Neural progenitor cell (in vitro differentiated cells): ENCODE measurements around the gene GIMD1.

Source experiments
- CTCF ChIP-seq: fragments of 200-600 bp; sonication (generic); IDR thresholded peaks from 2 replicates; pipeline ENCODE4 v1.5.1; 2017; ENCODE audit warnings: antibody characterized with exemption, mild to moderate bottlenecking
- EZH2phosphoT487 ChIP-seq: fragments of 200-600 bp; sonication (generic); IDR thresholded peaks from 2 replicates; pipeline ENCODE4 v1.6.1; 2017; ENCODE audit warnings: antibody characterized with exemption

- TF ChIP-seq EZH2phosphoT487 (no peak), CTCF (no peak)
Observed at GRCh38 chr4:106312377-106312776, 56.2 kb downstream of the GIMD1 start.
